Measurements from ENCODE around the gene MN1. TPM values are rescaled to one million over a fixed set of nuclear protein-coding genes. Genes with fewer than 3 reads are reported as not detected.

The MN1 gene
- total and polyA plus RNA-seq, 2 donors (not counting 1 experiment from before 2014, with no cell fraction given): 0.02 to 0.12 TPM

DNA sequence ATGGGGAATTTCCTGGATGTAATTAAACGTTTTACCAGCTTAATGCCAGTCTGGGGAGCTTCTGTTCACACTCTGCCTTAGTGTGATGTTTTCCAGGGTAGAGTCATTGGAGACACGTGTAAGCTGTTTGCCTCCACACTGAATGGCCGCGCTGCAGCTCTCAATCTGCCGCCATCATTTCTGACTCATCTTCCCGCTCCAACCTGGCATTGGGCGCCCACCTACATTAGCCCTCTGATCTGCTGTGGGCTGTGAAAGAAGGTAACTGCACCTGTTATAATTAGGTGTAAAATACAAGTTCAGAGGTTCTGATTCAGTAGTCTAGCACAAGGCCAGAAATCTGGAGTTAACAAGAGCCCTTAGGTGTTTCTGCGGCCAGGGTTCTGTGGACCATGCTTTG is 54.6 kb downstream of the MN1 start:
- TF ChIP-seq, protein P1, sequence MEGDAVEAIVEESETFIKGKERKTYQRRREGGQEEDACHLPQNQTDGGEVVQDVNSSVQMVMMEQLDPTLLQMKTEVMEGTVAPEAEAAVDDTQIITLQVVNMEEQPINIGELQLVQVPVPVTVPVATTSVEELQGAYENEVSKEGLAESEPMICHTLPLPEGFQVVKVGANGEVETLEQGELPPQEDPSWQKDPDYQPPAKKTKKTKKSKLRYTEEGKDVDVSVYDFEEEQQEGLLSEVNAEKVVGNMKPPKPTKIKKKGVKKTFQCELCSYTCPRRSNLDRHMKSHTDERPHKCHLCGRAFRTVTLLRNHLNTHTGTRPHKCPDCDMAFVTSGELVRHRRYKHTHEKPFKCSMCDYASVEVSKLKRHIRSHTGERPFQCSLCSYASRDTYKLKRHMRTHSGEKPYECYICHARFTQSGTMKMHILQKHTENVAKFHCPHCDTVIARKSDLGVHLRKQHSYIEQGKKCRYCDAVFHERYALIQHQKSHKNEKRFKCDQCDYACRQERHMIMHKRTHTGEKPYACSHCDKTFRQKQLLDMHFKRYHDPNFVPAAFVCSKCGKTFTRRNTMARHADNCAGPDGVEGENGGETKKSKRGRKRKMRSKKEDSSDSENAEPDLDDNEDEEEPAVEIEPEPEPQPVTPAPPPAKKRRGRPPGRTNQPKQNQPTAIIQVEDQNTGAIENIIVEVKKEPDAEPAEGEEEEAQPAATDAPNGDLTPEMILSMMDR (IDR thresholded peaks at IDR 0.05): no peak
- TF ChIP-seq EZH2 (IDR thresholded peaks at IDR 0.05; ENCODE audit: borderline replicate concordance, insufficient read depth, low read depth, low read length, poor library complexity, severe bottlenecking): no peak
- Mint-ChIP-seq H3K27ac (no peak overlapping the region), H3K9me3 (ENCODE audit: insufficient read depth) (no peaks in the 10 kb centered on the region), H3K4me1 (no peaks in the 10 kb centered on the region), H3K27me3 (peaks cover 7% of the 10 kb centered on the region), H3K4me3 (no peak overlapping the region)
- Histone ChIP-seq H3K4me2 (replicated peaks; ENCODE audit: low read depth, low read length, poor library complexity, severe bottlenecking) (no peak overlapping the region), H3K4me1 (ENCODE audit: control insufficient read depth in 2 of 2, insufficient read depth in 2 of 2, low read length in 2 of 2) (no peaks in the 10 kb centered on the region), H4K20me1 (ENCODE audit: control insufficient read depth, insufficient read depth, low read length, poor library complexity, severe bottlenecking) (no peaks in the 10 kb centered on the region), H3K9me3 (ENCODE audit: control extremely low read depth in 1 of 3, control insufficient read depth in 2 of 3, insufficient read depth in 1 of 3, low read length in 2 of 3) (no peaks in the 10 kb centered on the region), H2AFZ (ENCODE audit: insufficient read depth, low read depth, low read length, poor library complexity, severe bottlenecking) (no peak overlapping the region), H3K9ac (ENCODE audit: low read length) (no peak overlapping the region), H3K27ac (ENCODE audit: low read length in 2 of 2) (no peak overlapping the region), H3K27me3 (replicated peaks in 1 of 4; ENCODE audit: control extremely low read depth in 1 of 4, control insufficient read depth in 3 of 4, insufficient read depth in 4 of 4, low read length in 3 of 4) (peaks cover 0 to 3% (median 0%) of the 10 kb centered on the region in 4 experiments), H3K36me3 (replicated peaks in 1 of 2; ENCODE audit: control extremely low read depth in 1 of 2, control insufficient read depth in 1 of 2, extremely low read depth in 1 of 2, insufficient read depth in 2 of 2, low read length in 1 of 2) (no peaks in the 10 kb centered on the region), H3K79me2 (ENCODE audit: control insufficient read depth, insufficient read depth, low read length) (no peaks in the 10 kb centered on the region), H3K4me3 (ENCODE audit: control extremely low read depth in 1 of 5, extremely low read depth in 1 of 5, insufficient read depth in 1 of 5, low read depth in 2 of 5, low read length in 4 of 5) (no peak overlapping the region)
- CTCF ChIA-PET: no interaction called here
- 89% methylated on average over 3 of the region's 8 CpGs for WGBS (ENCODE audit: insufficient coverage)
- DNase-seq (no peak), ATAC-seq (ENCODE audit: low read depth) (no peak)
- intact Hi-C loops (cut with micrococcal nuclease): no loop called here
- POLR2A ChIA-PET: no interaction called here

DNA sequence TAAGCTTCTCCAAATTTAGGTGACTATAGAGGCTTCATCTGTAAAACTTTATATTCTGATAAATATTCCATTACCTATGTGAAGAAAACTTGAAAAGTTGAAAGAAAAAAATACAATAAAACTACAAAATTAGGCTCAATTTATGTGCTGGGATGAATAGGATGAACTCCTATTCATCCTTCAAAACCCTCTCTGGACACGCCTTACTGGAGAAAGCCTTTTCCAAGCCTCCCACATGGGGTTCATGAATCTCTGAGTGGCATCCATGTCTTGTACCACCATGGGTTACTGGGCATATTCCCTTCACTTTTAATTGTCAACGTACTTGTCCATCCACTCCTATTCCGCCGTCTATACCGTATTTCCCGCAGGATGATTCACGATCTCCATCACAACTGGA is 55.7 kb downstream of the MN1 start:
- DNase-seq: no peak
- H3K27ac Mint-ChIP-seq: no peak overlapping the region
- WGBS (ENCODE audit: insufficient coverage): 98% methylated on average over 7 of the region's 7 CpGs
- no peak for ATAC-seq (ENCODE audit: low read depth)
- H3K27ac ChIP-seq (ENCODE audit: low read length in 2 of 2): no peak overlapping the region
- H3K4me2 ChIP-seq (replicated peaks; ENCODE audit: low read depth, low read length, poor library complexity, severe bottlenecking): no peak overlapping the region
- intact Hi-C loops (cut with micrococcal nuclease): no loop called here
- no peaks in the 10 kb centered on the region for H3K9me3 Mint-ChIP-seq (ENCODE audit: insufficient read depth)
- CTCF ChIA-PET: no interaction called here
- H3K79me2 ChIP-seq (ENCODE audit: control insufficient read depth, insufficient read depth, low read length): no peaks in the 10 kb centered on the region
- no peaks in the 10 kb centered on the region for H3K4me1 ChIP-seq (ENCODE audit: control insufficient read depth in 2 of 2, insufficient read depth in 2 of 2, low read length in 2 of 2)
- H4K20me1 ChIP-seq (ENCODE audit: control insufficient read depth, insufficient read depth, low read length, poor library complexity, severe bottlenecking): no peaks in the 10 kb centered on the region
- no peak overlapping the region for H3K4me3 Mint-ChIP-seq
- H3K36me3 ChIP-seq (replicated peaks in 1 of 2; ENCODE audit: control extremely low read depth in 1 of 2, control insufficient read depth in 1 of 2, extremely low read depth in 1 of 2, insufficient read depth in 2 of 2, low read length in 1 of 2): no peaks in the 10 kb centered on the region
- TF ChIP-seq, protein P1 (IDR thresholded peaks at IDR 0.05): no peak
- no peak for TF ChIP-seq EZH2 (IDR thresholded peaks at IDR 0.05; ENCODE audit: borderline replicate concordance, insufficient read depth, low read depth, low read length, poor library complexity, severe bottlenecking)
- no peak overlapping the region for H3K9ac ChIP-seq (ENCODE audit: low read length)
- H3K9me3 ChIP-seq (ENCODE audit: control extremely low read depth in 1 of 3, control insufficient read depth in 2 of 3, insufficient read depth in 1 of 3, low read length in 2 of 3): peaks cover 0 to 4% (median 0%) of the 10 kb centered on the region in 3 donors
- POLR2A ChIA-PET: no interaction called here
- no peak overlapping the region for H2AFZ ChIP-seq (ENCODE audit: insufficient read depth, low read depth, low read length, poor library complexity, severe bottlenecking)
- peaks cover 0 to 3% (median 0%) of the 10 kb centered on the region in 4 experiments for H3K27me3 ChIP-seq (replicated peaks in 1 of 4; ENCODE audit: control extremely low read depth in 1 of 4, control insufficient read depth in 3 of 4, insufficient read depth in 4 of 4, low read length in 3 of 4)
- H3K27me3 Mint-ChIP-seq: peaks cover 7% of the 10 kb centered on the region
- no peak overlapping the region for H3K4me3 ChIP-seq (ENCODE audit: control extremely low read depth in 1 of 5, extremely low read depth in 1 of 5, insufficient read depth in 1 of 5, low read depth in 2 of 5, low read length in 4 of 5)
- H3K4me1 Mint-ChIP-seq: no peaks in the 10 kb centered on the region
